ENCODE results near the gene PAFAH2. TPM values are rescaled to one million over a fixed set of nuclear protein-coding genes. Genes with fewer than 3 reads are reported as not detected.

The PAFAH2 gene
- total and polyA plus RNA-seq, 4 donors: 9.0 to 13.8 (median 10.8) TPM

- DNase-seq (ENCODE audit: low spot score): no peak
- H3K9ac ChIP-seq (ENCODE audit: low read depth in 1 of 2, low read length in 2 of 2): no peak overlapping the region
- no peaks in the 10 kb centered on the region for H3K9me3 ChIP-seq (ENCODE audit: control insufficient read depth in 4 of 4, low read length in 3 of 4)
- 90% methylated on average over 5 of the region's 5 CpGs for WGBS
- H3K4me3 ChIP-seq (ENCODE audit: low read depth in 1 of 3, low read length in 3 of 3): no peak overlapping the region
- H3K27me3 ChIP-seq (ENCODE audit: control insufficient read depth in 4 of 4, insufficient read depth in 4 of 4, low read length in 3 of 4): no peaks in the 10 kb centered on the region
- H3K36me3 ChIP-seq (ENCODE audit: control insufficient read depth in 4 of 4, insufficient read depth in 3 of 4, low read depth in 1 of 4, low read length in 3 of 4): no peaks in the 10 kb centered on the region
- H3K4me1 ChIP-seq (ENCODE audit: control insufficient read depth in 4 of 4, insufficient read depth in 4 of 4, low read length in 3 of 4): no peaks in the 10 kb centered on the region
- TF ChIP-seq FOXA1 (IDR thresholded peaks at IDR 0.05): no peak
- no peak for TF ChIP-seq HNF4G (IDR thresholded peaks at IDR 0.05)
- no peak for TF ChIP-seq MAX (IDR thresholded peaks at IDR 0.05)
- no peak for TF ChIP-seq ZBTB33 (IDR thresholded peaks at IDR 0.05)
- no peak for TF ChIP-seq TAF1 (conservative IDR thresholded peaks at IDR 0.05)
- TF ChIP-seq JUND (IDR thresholded peaks at IDR 0.05): no peak
- TF ChIP-seq YY1 (IDR thresholded peaks at IDR 0.05): no peak
- TF ChIP-seq EGR1 (IDR thresholded peaks at IDR 0.05; ENCODE audit: low read depth in 2 of 2): no peak
- no peak for TF ChIP-seq HNF4A (conservative IDR thresholded peaks at IDR 0.05)
- no peak for TF ChIP-seq ATF3 (IDR thresholded peaks at IDR 0.05)
- TF ChIP-seq FOXA2 (IDR thresholded peaks at IDR 0.05): no peak
- no peak for TF ChIP-seq GABPA (IDR thresholded peaks at IDR 0.05 in 1 of 2, conservative IDR thresholded peaks at IDR 0.05 in 1 of 2)
- TF ChIP-seq NR2F2 (IDR thresholded peaks at IDR 0.05): no peak
- TF ChIP-seq CTCF (IDR thresholded peaks at IDR 0.05; ENCODE audit: low read depth, low read length, missing input control): no peak
- no peak for TF ChIP-seq RAD21 (IDR thresholded peaks at IDR 0.05)
- TF ChIP-seq RXRA (IDR thresholded peaks at IDR 0.05): no peak
- no peak for TF ChIP-seq REST (IDR thresholded peaks at IDR 0.05)
- TF ChIP-seq SP1 (IDR thresholded peaks at IDR 0.05): no peak
- no peak overlapping the region for H3K27ac ChIP-seq (ENCODE audit: low read depth in 1 of 2, low read length in 2 of 2)
Measured at GRCh38 chr1:25945761-25946160, 52.1 kb downstream of the PAFAH2 start.

Data from liver (tissue), 9 donors.